ENCODE data around the gene KYNU. TPM values are rescaled to one million over a fixed set of nuclear protein-coding genes. Genes with fewer than 3 reads are reported as not detected.

The KYNU gene
- total and polyA plus RNA-seq, 9 of the 15 experiments (the other 6 are each of a cell fraction or from before 2014, with no cell fraction given), result 2.6 to 11.6 (median 7.2) TPM

GRCh38 chr2:142841788-142842187 lies 35.7 kb upstream of the KYNU start:
- intact Hi-C loops (cut with micrococcal nuclease) (no loop called here), in situ Hi-C loops (cut with MboI) (no loop called here)
- WGBS (ENCODE audit: insufficient coverage, low coverage, missing lambda C conversion rate), result 0% methylated on average over 2 of the region's 2 CpGs
- Histone ChIP-seq H3K4me2 (ENCODE audit: insufficient read depth, low read length) (no peak overlapping the region), H3K9me1 (ENCODE audit: control insufficient read depth, insufficient read depth, low read length) (no peaks in the 10 kb centered on the region), H3K4me3 (no peak overlapping the region), H3K27ac (ENCODE audit: extremely low read depth, low read depth, low read length) (no peak overlapping the region), H2AFZ (ENCODE audit: low read depth, low read length) (no peak overlapping the region), H3K79me2 (ENCODE audit: control insufficient read depth, insufficient read depth, low read length) (no peaks in the 10 kb centered on the region), H3K4me1 (replicated peaks in 1 of 2; ENCODE audit: control insufficient read depth in 2 of 2, insufficient read depth in 2 of 2, low read length in 2 of 2) (no peaks in the 10 kb centered on the region), H3K9me3 (replicated peaks; ENCODE audit: control insufficient read depth, insufficient read depth, low read depth, low read length) (no peaks in the 10 kb centered on the region), H4K20me1 (replicated peaks; ENCODE audit: control insufficient read depth, insufficient read depth, low read length) (no peaks in the 10 kb centered on the region), H3K36me3 (ENCODE audit: control insufficient read depth, insufficient read depth, low read length) (no peaks in the 10 kb centered on the region), H3K9ac (ENCODE audit: insufficient read depth in 1 of 2, low read depth in 2 of 2, low read length in 2 of 2) (no peak overlapping the region), H3K27me3 (ENCODE audit: control insufficient read depth in 2 of 2, insufficient read depth in 2 of 2, low read length in 2 of 2) (no peaks in the 10 kb centered on the region)
- ATAC-seq (no peak), FAIRE-seq (no peak), DNase-seq (ENCODE audit: extremely low read depth in 1 of 4, low spot score in 3 of 4) (no peak)
- TF ChIP-seq MXD1 (CRISPR knock-in tag; IDR thresholded peaks at IDR 0.05; ENCODE audit: borderline replicate concordance, poor library complexity, severe bottlenecking) (no peak), HLTF (IDR thresholded peaks at IDR 0.05) (no peak)
- BruUV-seq (replicated peaks), result no TSS peak
- ChIA-PET CTCF (ENCODE audit: low intra/inter-chr PET ratio) (no interaction called here), POLR2A (no interaction called here)

DNA sequence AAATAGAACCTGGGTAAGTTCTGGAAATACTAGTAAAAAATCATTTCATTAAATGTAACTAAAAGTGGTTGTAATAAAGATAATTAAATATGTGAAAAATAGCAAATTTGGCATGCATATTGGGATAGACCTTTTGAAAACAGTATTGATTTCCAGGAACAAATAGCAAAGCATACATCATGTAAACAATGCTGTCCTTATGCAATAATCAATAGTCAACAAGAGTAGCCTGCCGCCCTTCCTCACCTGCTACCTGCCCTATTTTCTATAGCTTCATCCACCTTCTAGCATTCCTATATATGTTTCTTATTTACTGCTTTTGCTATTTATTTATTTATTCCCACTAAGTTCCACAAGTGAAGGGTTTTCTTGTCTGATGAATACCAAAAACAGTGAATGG lies 35.1 kb upstream of the KYNU start:
- no peak overlapping the region for H2AFZ ChIP-seq (ENCODE audit: low read depth, low read length)
- no peaks in the 10 kb centered on the region for H3K36me3 ChIP-seq (ENCODE audit: control insufficient read depth, insufficient read depth, low read length)
- ChIA-PET POLR2A (no interaction called here), CTCF (ENCODE audit: low intra/inter-chr PET ratio) (no interaction called here)
- BruUV-seq (replicated peaks), result no TSS peak
- H4K20me1 ChIP-seq (replicated peaks; ENCODE audit: control insufficient read depth, insufficient read depth, low read length), result no peaks in the 10 kb centered on the region
- H3K9ac ChIP-seq (ENCODE audit: insufficient read depth in 1 of 2, low read depth in 2 of 2, low read length in 2 of 2), result no peak overlapping the region
- H3K4me1 ChIP-seq (replicated peaks in 1 of 2; ENCODE audit: control insufficient read depth in 2 of 2, insufficient read depth in 2 of 2, low read length in 2 of 2), result no peaks in the 10 kb centered on the region
- no peaks in the 10 kb centered on the region for H3K9me1 ChIP-seq (ENCODE audit: control insufficient read depth, insufficient read depth, low read length)
- H3K9me3 ChIP-seq (replicated peaks; ENCODE audit: control insufficient read depth, insufficient read depth, low read depth, low read length), result no peaks in the 10 kb centered on the region
- no peaks in the 10 kb centered on the region for H3K79me2 ChIP-seq (ENCODE audit: control insufficient read depth, insufficient read depth, low read length)
- TF ChIP-seq ZNF184 (CRISPR knock-in tag; IDR thresholded peaks at IDR 0.05) (no peak), C11orf30 (IDR thresholded peaks at IDR 0.05; ENCODE audit: low read depth) (no peak), SNIP1 (IDR thresholded peaks at IDR 0.05; ENCODE audit: low read depth) (no peak), ZNF174 (CRISPR knock-in tag; IDR thresholded peaks at IDR 0.05) (no peak)
- TF ChIP-seq, protein P1, sequence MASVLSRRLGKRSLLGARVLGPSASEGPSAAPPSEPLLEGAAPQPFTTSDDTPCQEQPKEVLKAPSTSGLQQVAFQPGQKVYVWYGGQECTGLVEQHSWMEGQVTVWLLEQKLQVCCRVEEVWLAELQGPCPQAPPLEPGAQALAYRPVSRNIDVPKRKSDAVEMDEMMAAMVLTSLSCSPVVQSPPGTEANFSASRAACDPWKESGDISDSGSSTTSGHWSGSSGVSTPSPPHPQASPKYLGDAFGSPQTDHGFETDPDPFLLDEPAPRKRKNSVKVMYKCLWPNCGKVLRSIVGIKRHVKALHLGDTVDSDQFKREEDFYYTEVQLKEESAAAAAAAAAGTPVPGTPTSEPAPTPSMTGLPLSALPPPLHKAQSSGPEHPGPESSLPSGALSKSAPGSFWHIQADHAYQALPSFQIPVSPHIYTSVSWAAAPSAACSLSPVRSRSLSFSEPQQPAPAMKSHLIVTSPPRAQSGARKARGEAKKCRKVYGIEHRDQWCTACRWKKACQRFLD (CRISPR knock-in tag; IDR thresholded peaks at IDR 0.05), result no peak
- intact Hi-C loops (cut with micrococcal nuclease), result no loop called here
- 15% methylated on average over 1 of the region's 1 CpG for WGBS (ENCODE audit: insufficient coverage, low coverage, missing lambda C conversion rate)
- ATAC-seq (no peak), DNase-seq (ENCODE audit: extremely low read depth in 1 of 4, low spot score in 3 of 4) (no peak), FAIRE-seq (no peak)
- H3K4me3 ChIP-seq, result no peak overlapping the region
- no peak overlapping the region for H3K4me2 ChIP-seq (ENCODE audit: insufficient read depth, low read length)
- no peak overlapping the region for H3K27ac ChIP-seq (ENCODE audit: extremely low read depth, low read depth, low read length)
- in situ Hi-C loops (cut with MboI), result no loop called here
- H3K27me3 ChIP-seq (ENCODE audit: control insufficient read depth in 2 of 2, insufficient read depth in 2 of 2, low read length in 2 of 2), result no peaks in the 10 kb centered on the region

All from K562 (cell line).